Endothelial cell of umbilical vein (primary cell): ENCODE results near the gene NUP43. TPM values are rescaled to one million over a fixed set of nuclear protein-coding genes. Genes with fewer than 3 reads are reported as not detected.
A peak's percentile ranks its signal among the peaks of the same experiment; 100 is the strongest.

ENCODE experiments used
- BruUV-seq: library from RNA; stranded (reverse); fragments of 400-500 nt; replicated peaks from 2 replicates; lab custom pipeline; 2021; lab: Mats Ljungman, UMichigan
- CTCF ChIA-PET: fragments of 300-600, 350-600 bp; sonication (Branson Sonifier 250); formaldehyde crosslinking; loops from one replicate; lab custom pipeline; 2021; ENCODE audit warnings: antibody characterized with exemption, inconsistent platforms; lab: Charles Lee
- POLR2A ChIA-PET: fragments of 300-600, 350-600 bp; sonication (Branson Sonifier 250); formaldehyde crosslinking; loops from one replicate; lab custom pipeline; 2021; ENCODE audit warnings: antibody characterized with exemption, inconsistent platforms; lab: Charles Lee
- DNase-seq: peaks from one replicate; pipeline ENCODE4 v3.0.0-alpha.2; 2011; ENCODE audit warnings: low read depth, low spot score
- FAIRE-seq: peaks from 2 replicates; lab custom pipeline; 2011; peaks lifted over from hg19 to GRCh38; lab: Jason Lieb, UNC
- H2AFZ ChIP-seq: 2 replicates; pipeline ENCODE4 v1.6.0; 2012; ENCODE audit warnings: low read depth, low read length, control low read depth, inconsistent platforms
- H3K27ac ChIP-seq: 2 replicates; pipeline ENCODE4 v1.5.1; 2011; ENCODE audit warnings: low read depth, mild to moderate bottlenecking, control low read depth, low read length, moderate library complexity; ENCODE audit not compliant: insufficient read depth
- H3K27me3 ChIP-seq, 2 experiments: 2 replicates each; pipeline versions ENCODE4 v1.6.0 to v1.6.1; 2011; ENCODE audit warnings: low read length in 2 of 2, mixed read lengths in 1 of 2; ENCODE audit not compliant: control insufficient read depth in 2 of 2, insufficient read depth in 2 of 2
- H3K36me3 ChIP-seq, 2 experiments: 2 replicates in 1 of 2; 3 replicates in 1 of 2; pipeline ENCODE4 v1.5.1; 2011; ENCODE audit warnings: low read length in 2 of 2, mild to moderate bottlenecking in 1 of 2, moderate library complexity in 1 of 2; ENCODE audit not compliant: control insufficient read depth in 2 of 2, insufficient read depth in 2 of 2; ENCODE audit errors: extremely low read depth in 1 of 2
- H3K4me1 ChIP-seq: 3 replicates; pipeline ENCODE4 v1.5.1; 2011; ENCODE audit warnings: mild to moderate bottlenecking, low read length; ENCODE audit not compliant: control insufficient read depth, insufficient read depth; ENCODE audit errors: extremely low read depth
- H3K4me2 ChIP-seq: 2 replicates; pipeline ENCODE4 v1.6.1; 2011; ENCODE audit warnings: low read length, control low read depth, mixed read lengths; ENCODE audit not compliant: insufficient read depth
- H3K4me3 ChIP-seq, 3 experiments: fragments of 200-600 bp in 1 of 3; sonication (generic), shearing (Covaris generic) in 1 of 3; replicated peaks in 1 of 3; 2 replicates each; pipeline ENCODE4 v1.5.1; 2011 to 2016; ENCODE audit warnings: control low read depth in 3 of 3, low read length in 3 of 3, mild to moderate bottlenecking in 2 of 3, inconsistent platforms in 1 of 3, low read depth in 1 of 3, moderate library complexity in 1 of 3; ENCODE audit not compliant: insufficient read depth in 1 of 3
- H3K79me2 ChIP-seq: 2 replicates; pipeline ENCODE4 v1.6.0; 2012; ENCODE audit warnings: low read length, inconsistent platforms; ENCODE audit not compliant: control insufficient read depth, insufficient read depth
- H3K9ac ChIP-seq: replicated peaks from 2 replicates; pipeline ENCODE3; 2011; ENCODE audit warnings: low read length, control low read depth; ENCODE audit not compliant: insufficient read depth; ENCODE audit errors: extremely low read depth
- H3K9me1 ChIP-seq: replicated peaks from 3 replicates; pipeline ENCODE4 v1.6.0; 2011; ENCODE audit warnings: mild to moderate bottlenecking, low read length; ENCODE audit not compliant: control insufficient read depth, insufficient read depth; ENCODE audit errors: extremely low read depth
- H3K9me3 ChIP-seq: replicated peaks from 2 replicates; pipeline ENCODE4 v1.5.1; 2012; ENCODE audit warnings: low read length, inconsistent platforms; ENCODE audit not compliant: control insufficient read depth, insufficient read depth
- H4K20me1 ChIP-seq: replicated peaks from 2 replicates; pipeline ENCODE3; 2011; ENCODE audit warnings: mild to moderate bottlenecking, low read length; ENCODE audit not compliant: control insufficient read depth, insufficient read depth; ENCODE audit errors: extremely low read depth
- CTCF ChIP-seq, 2 donors: IDR thresholded peaks; 1 replicate in 1 of 2; 2 replicates in 1 of 2; pipeline ENCODE4 v1.5.1; 2011; ENCODE audit warnings: low read length in 2 of 2, mild to moderate bottlenecking in 2 of 2, moderate library complexity in 2 of 2, control low read depth in 1 of 2, inconsistent platforms in 1 of 2, low read depth in 1 of 2; ENCODE audit not compliant: insufficient read depth in 1 of 2; ENCODE audit errors: extremely low read depth in 1 of 2
- FOS ChIP-seq: IDR thresholded peaks from 2 replicates; pipeline ENCODE4 v1.6.1; 2011; ENCODE audit warnings: mild to moderate bottlenecking, low read length, moderate library complexity, borderline replicate concordance; ENCODE audit not compliant: insufficient read depth
- JUN ChIP-seq: IDR thresholded peaks from 2 replicates; pipeline ENCODE4 v1.6.1; 2011; ENCODE audit warnings: borderline replicate concordance, low read depth; ENCODE audit not compliant: insufficient read length, insufficient read depth
- MYC ChIP-seq: IDR thresholded peaks from one replicate; pipeline ENCODE4 v1.6.1; 2011; ENCODE audit warnings: mild to moderate bottlenecking, low read depth, low read length
- POLR2A ChIP-seq: IDR thresholded peaks from 2 replicates; pipeline ENCODE4 v1.6.1; 2012; ENCODE audit warnings: low read depth, mild to moderate bottlenecking, control low read depth, low read length
- dilution Hi-C: fragments of 300-500 bp; cut with MboI; formaldehyde crosslinking; loops from one replicate; pipeline ENCODE4 v1.15.0; 2019; ENCODE audit warnings: low sequenced_read_pairs; ENCODE audit not compliant: extremely low pct_ligation_motif_present
- intact Hi-C: fragments of 100-400 bp; cut with micrococcal nuclease; formaldehyde crosslinking; loops from one replicate; pipeline ENCODE4 v1.10.0; 2022
- polyA plus RNA-seq, 4 experiments: library from polyadenylated mRNA; depleted of rRNA in 3 of 4; stranded (reverse) in 3 of 4; unstranded in 1 of 4; fragments of >200 nt; gene quantifications; 2 replicates each; pipeline versions ENCODE4 v1.2.1 to v1.2.3, GENCODE V29; 2011 to 2012; ENCODE audit warnings: missing spikeins in 1 of 4
- total RNA-seq: library from RNA; stranded (reverse); gene quantifications from 2 replicates; pipeline ENCODE4 v1.2.3, GENCODE V29; 2021

The NUP43 gene
- total and polyA plus RNA-seq, 2 donors (not counting 3 experiments of a cell fraction or from before 2014, with no cell fraction given) = 14.9 to 49.0 TPM

GRCh38 chr6:149750136-149750609, 3.8 kb upstream of the NUP43 start:
- peak; percentile 69 for FAIRE-seq
- POLR2A ChIA-PET = interaction anchor here (1.0 kb wide), 1 partner anchor 16 kb away, joined by 4 read pairs; no protein-coding TSS in a partner anchor

More at GRCh38 chr6:149750136-149750609, 3.8 kb upstream of the NUP43 start:
- intact Hi-C loops (loop anchor here (1.0 kb wide), 1 partner anchor 113 kb away; no protein-coding TSS in a partner anchor), dilution Hi-C loops (no loop called here)
- peak overlapping the region; percentile 95 for H3K4me2 ChIP-seq
- peak overlapping the region; percentile 41 for H3K27ac ChIP-seq
- peak overlapping the region; percentile 81 for H3K9ac ChIP-seq
- peak overlapping the region; percentile 56 to 87 (median 86) for H3K4me3 ChIP-seq
- H3K36me3 ChIP-seq = no peaks in the 10 kb centered on the region
- CTCF ChIA-PET = interaction anchor here (1.0 kb wide), 1 partner anchor 13 kb away, joined by 3 read pairs; no protein-coding TSS in a partner anchor
- no peaks in the 10 kb centered on the region for H3K9me1 ChIP-seq
- peak; percentile 69 for DNase-seq
- peaks cover 12% of the 10 kb centered on the region for H3K4me1 ChIP-seq
- H3K9me3 ChIP-seq = no peaks in the 10 kb centered on the region
- H2AFZ ChIP-seq = peak overlapping the region; percentile 96
- H4K20me1 ChIP-seq = no peaks in the 10 kb centered on the region
- no TSS peak for BruUV-seq
- no peaks in the 10 kb centered on the region for H3K27me3 ChIP-seq
- peaks cover 67% of the 10 kb centered on the region for H3K79me2 ChIP-seq
- TF ChIP-seq FOS (no peak), JUN (no peak), MYC (no peak), POLR2A (no peak), CTCF (IDR thresholded peaks at IDR 0.05; ENCODE audit: extremely low read depth in 1 of 2, insufficient read depth in 1 of 2, low read depth in 1 of 2, low read length in 2 of 2) (no peak)
